HL-60 (cell line): ENCODE results near the gene ZNF783.
"Not testable (repeated sequence)": the region's sequence is repeated elsewhere in the genome, so short reads cannot be mapped to it uniquely, and the experiment has no call there.

Experiments
- DNase-seq, 2 experiments: peaks; one replicate each; pipeline ENCODE4 v3.0.0-alpha.2; 2010 to 2020; ENCODE audit warnings: low read depth in 1 of 2, low spot score in 1 of 2
- H3K27ac ChIP-seq: fragments of 250-450 bp; sonication (Bioruptor Pico); replicated peaks from 2 replicates; pipeline ENCODE4 v1.5.1; 2020; ENCODE audit warnings: mild to moderate bottlenecking, moderate library complexity
- H3K27me3 ChIP-seq: fragments of 250-450 bp; sonication (Bioruptor Pico); 2 replicates; pipeline ENCODE4 v1.5.1; 2021; ENCODE audit warnings: mild to moderate bottlenecking, moderate library complexity; ENCODE audit not compliant: insufficient read depth, poor library complexity, severe bottlenecking
- H3K4me3 ChIP-seq: replicated peaks from 2 replicates; pipeline ENCODE4 v1.5.1; 2011; ENCODE audit warnings: mild to moderate bottlenecking, control low read depth, low read length; ENCODE audit not compliant: insufficient read depth
- GABPA ChIP-seq: IDR thresholded peaks from 2 replicates; pipeline ENCODE4 v1.6.1; 2012; ENCODE audit warnings: low read depth
- POLR2AphosphoS5 ChIP-seq: IDR thresholded peaks from 2 replicates; pipeline ENCODE4 v1.6.1; 2012; ENCODE audit warnings: low read depth
- SPI1 ChIP-seq: IDR thresholded peaks from 2 replicates; pipeline ENCODE4 v1.6.1; 2012; ENCODE audit warnings: low read depth, mild to moderate bottlenecking, borderline replicate concordance
- TF ChIP-seq, protein P1 (sequence below): IDR thresholded peaks from one replicate; pipeline ENCODE4 v1.5.1; 2011; ENCODE audit warnings: low read length, control low read depth, inconsistent platforms; ENCODE audit not compliant: insufficient read depth
- TF ChIP-seq, protein P2 (sequence below): IDR thresholded peaks from 2 replicates; pipeline ENCODE4 v1.6.1; 2012; ENCODE audit warnings: low read depth; ENCODE audit not compliant: insufficient replicate concordance

Gene ZNF783

DNA sequence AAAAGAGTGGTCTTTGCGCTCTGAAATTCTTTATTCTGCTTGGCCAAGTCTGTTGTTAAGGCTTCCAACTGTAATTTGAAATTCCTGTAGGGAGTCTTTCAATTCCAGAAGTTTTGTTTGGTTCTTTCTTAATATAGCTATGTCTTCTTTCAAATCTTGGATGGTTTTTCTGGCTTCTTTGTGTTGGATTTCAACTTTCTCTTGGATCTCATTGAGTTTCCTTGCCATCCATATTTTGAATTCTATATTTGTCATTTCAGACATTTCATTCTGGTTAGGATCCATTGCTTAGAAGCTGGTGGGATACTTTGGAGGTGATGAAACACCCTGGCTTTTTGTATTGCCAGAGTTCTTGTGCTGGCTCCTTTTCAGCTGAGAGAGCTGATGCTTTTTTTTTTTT lies 55.5 kb downstream of the ZNF783 start:
- Histone ChIP-seq H3K27ac (no peak overlapping the region), H3K4me3 (no peak overlapping the region), H3K27me3 (no peaks in the 10 kb centered on the region)
- TF ChIP-seq GABPA (no peak), SPI1 (no peak), POLR2AphosphoS5 (no peak)
- TF ChIP-seq, protein P1, sequence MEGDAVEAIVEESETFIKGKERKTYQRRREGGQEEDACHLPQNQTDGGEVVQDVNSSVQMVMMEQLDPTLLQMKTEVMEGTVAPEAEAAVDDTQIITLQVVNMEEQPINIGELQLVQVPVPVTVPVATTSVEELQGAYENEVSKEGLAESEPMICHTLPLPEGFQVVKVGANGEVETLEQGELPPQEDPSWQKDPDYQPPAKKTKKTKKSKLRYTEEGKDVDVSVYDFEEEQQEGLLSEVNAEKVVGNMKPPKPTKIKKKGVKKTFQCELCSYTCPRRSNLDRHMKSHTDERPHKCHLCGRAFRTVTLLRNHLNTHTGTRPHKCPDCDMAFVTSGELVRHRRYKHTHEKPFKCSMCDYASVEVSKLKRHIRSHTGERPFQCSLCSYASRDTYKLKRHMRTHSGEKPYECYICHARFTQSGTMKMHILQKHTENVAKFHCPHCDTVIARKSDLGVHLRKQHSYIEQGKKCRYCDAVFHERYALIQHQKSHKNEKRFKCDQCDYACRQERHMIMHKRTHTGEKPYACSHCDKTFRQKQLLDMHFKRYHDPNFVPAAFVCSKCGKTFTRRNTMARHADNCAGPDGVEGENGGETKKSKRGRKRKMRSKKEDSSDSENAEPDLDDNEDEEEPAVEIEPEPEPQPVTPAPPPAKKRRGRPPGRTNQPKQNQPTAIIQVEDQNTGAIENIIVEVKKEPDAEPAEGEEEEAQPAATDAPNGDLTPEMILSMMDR: no peak
- TF ChIP-seq, protein P2, sequence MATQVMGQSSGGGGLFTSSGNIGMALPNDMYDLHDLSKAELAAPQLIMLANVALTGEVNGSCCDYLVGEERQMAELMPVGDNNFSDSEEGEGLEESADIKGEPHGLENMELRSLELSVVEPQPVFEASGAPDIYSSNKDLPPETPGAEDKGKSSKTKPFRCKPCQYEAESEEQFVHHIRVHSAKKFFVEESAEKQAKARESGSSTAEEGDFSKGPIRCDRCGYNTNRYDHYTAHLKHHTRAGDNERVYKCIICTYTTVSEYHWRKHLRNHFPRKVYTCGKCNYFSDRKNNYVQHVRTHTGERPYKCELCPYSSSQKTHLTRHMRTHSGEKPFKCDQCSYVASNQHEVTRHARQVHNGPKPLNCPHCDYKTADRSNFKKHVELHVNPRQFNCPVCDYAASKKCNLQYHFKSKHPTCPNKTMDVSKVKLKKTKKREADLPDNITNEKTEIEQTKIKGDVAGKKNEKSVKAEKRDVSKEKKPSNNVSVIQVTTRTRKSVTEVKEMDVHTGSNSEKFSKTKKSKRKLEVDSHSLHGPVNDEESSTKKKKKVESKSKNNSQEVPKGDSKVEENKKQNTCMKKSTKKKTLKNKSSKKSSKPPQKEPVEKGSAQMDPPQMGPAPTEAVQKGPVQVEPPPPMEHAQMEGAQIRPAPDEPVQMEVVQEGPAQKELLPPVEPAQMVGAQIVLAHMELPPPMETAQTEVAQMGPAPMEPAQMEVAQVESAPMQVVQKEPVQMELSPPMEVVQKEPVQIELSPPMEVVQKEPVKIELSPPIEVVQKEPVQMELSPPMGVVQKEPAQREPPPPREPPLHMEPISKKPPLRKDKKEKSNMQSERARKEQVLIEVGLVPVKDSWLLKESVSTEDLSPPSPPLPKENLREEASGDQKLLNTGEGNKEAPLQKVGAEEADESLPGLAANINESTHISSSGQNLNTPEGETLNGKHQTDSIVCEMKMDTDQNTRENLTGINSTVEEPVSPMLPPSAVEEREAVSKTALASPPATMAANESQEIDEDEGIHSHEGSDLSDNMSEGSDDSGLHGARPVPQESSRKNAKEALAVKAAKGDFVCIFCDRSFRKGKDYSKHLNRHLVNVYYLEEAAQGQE: no peak
- no peak for DNase-seq

DNA sequence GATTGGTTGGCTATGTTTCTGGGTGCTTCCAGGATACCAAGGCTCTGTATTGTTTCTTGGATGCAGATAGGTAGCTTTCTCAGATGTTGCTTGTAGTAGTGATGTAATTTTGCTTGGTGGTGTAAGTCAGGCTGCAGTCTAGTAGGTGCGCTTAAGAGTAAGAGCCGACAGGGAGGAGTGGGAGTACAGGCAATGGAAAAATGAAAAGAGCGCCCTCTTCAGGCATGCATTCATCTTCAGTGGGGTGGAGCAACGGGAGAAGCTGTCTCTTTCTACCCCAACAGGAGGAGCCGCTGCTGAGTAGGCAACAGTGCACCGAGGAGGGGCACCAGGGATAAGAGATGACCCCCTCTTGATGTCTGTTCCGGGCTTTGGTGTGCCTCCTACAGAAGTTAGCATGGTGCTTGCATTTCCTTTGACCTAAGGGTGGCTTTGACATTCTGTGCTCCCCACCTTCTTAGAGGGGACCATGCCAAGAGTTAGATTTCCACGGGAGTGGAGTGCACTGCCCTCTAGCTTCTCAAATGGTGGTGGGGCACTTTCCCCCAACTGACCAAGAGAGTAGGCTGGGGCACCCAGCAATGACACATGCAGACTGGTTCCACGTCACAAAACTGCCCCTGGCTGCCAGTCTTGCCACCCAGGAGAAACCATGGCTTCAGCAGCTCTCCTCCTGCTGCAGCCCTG lies 56.1 kb downstream of the ZNF783 start:
- no peak overlapping the region for H3K27ac ChIP-seq
- DNase-seq: no peak
- TF ChIP-seq, protein P1: no peak
- TF ChIP-seq GABPA: no peak
- TF ChIP-seq POLR2AphosphoS5: no peak
- TF ChIP-seq, protein P2: no peak
- no peak overlapping the region for H3K4me3 ChIP-seq
- no peaks in the 10 kb centered on the region for H3K27me3 ChIP-seq

DNA sequence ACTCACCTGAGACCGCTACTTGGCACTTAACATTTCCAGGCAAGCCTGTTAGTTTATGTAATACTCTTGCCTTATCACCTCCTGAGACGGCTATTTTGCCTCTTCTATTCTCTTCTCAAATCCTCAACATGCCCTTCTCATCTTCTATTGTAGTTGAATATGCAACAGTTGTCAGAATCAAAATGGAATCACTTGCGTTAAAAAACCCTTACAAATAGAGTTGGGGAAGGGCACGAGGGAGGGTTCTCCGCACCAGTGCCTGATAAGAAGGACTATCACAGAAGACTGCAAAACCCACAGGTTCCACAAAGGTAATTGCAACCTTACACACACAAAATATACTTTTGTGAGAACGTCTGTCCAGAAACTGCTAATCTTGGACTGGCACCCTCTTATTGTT lies 57.4 kb downstream of the ZNF783 start:
- TF ChIP-seq POLR2AphosphoS5: no peak
- H3K27ac ChIP-seq: no peak overlapping the region
- H3K4me3 ChIP-seq: no peak overlapping the region
- DNase-seq: no peak
- H3K27me3 ChIP-seq: no peaks in the 10 kb centered on the region

DNA sequence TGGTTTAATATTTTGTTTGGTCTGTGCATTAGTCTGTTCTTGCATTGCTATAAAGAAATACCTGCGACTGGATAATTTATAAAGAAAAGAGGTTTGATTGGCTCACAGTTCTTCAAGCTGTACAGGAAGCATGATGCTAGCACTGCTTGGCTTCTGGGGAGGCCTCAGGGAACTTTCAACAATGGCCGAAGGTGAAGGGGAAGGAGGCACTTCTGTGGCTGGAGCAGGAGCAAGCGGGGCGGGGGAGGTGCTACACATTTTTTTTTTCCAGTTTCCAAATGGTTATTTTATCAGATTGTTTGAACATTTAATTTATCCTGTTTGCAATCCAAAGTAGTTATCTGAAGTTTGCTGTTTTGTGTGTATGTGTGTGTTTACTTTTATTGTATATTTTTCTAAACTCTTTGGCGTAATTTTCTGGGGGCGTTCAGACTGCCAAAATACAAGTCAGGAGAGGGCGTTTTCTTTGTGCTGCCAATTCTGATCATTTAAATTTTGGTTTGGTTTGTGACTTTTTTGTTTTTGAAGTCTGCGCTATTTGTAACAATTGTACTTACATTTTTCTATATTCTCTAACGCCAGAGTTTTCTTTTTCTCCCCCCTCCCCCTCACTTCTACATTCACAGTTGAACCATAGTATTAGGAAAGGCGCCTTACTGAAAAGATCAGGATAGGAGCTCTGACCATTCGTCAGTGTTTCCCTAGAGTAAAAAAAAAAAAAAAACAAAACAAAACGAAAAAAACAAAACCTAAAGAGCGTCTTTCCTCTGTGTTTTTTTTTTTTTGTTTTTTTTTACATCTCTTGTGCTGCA lies 58.5 kb downstream of the ZNF783 start:
- TF ChIP-seq, protein P1: no peak
- TF ChIP-seq, protein P2: no peak
- TF ChIP-seq POLR2AphosphoS5: no peak
- TF ChIP-seq SPI1: no peak
- TF ChIP-seq GABPA: no peak
- H3K27me3 ChIP-seq: no peaks in the 10 kb centered on the region
- no peak for DNase-seq
- H3K27ac ChIP-seq: no peak overlapping the region
- H3K4me3 ChIP-seq: no peak overlapping the region

DNA sequence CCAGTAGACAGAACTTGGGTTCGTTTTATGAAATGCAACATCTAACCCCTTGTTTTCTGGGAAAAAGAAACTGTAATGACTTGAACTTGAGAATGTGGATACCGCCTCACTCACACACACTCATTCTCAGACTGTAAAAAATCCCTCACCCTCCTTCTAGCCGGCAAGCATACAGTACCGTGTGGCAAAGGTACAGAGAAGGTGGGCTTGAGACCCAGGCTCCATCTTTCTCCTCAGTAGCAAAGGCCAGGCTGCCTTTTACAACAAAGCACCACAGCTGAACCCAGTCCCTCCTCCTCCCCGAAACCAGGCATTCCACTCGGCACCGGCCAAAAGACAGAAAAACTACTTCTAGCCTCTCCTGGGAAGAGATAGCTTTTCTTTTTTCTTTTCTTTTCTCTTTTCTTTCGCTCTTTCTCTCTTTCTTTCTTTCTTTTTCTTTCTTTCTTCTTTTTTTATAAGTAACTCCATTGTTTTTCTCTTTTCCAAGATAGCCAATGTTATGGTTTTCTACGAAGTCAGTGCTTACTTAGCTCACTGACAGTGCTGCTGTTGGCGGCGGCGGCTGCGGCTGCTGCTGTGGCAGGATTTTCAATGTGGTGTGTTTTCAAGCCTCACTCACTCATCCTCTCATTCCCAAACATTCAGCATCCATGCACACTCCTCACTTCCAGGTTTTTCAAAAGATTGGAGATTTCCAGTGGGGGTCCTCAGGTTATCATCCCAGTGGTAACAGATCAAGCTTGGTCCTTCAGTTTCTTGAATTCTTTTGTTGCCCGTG lies 59.3 kb downstream of the ZNF783 start:
- not testable (repeated sequence) for H3K27ac ChIP-seq, H3K4me3 ChIP-seq, DNase-seq, H3K27me3 ChIP-seq
